ENCODE measurements around the gene KBTBD8. TPM values are rescaled to one million over a fixed set of nuclear protein-coding genes. Genes with fewer than 3 reads are reported as not detected.

The KBTBD8 gene
- total RNA-seq, 3 donors from 2014 or later (not counting 1 experiment from before 2014, with no cell fraction given), result 8.6 to 11.8 (median 10.8) TPM

- no peaks in the 10 kb centered on the region for H3K36me3 ChIP-seq (ENCODE audit: control insufficient read depth, insufficient read depth, low read length)
- H3K4me3 ChIP-seq (ENCODE audit: low read length), result no peak overlapping the region
- H3K27me3 ChIP-seq (ENCODE audit: control insufficient read depth, insufficient read depth, low read length), result peaks cover 6% of the 10 kb centered on the region
- no peak for TF ChIP-seq CTCF (IDR thresholded peaks at IDR 0.05)
- H3K4me1 ChIP-seq (ENCODE audit: control insufficient read depth, insufficient read depth, low read length), result peaks cover 12% of the 10 kb centered on the region
- no peak overlapping the region for H3K27ac Mint-ChIP-seq
- no peaks in the 10 kb centered on the region for H3K9me3 Mint-ChIP-seq
- intact Hi-C loops (cut with micrococcal nuclease), result no loop called here
- ATAC-seq (no peak), DNase-seq (no peak)
- no CpG with 5 or more reads among the region's 1 CpG for WGBS (ENCODE audit: insufficient coverage)
- peaks cover 17% of the 10 kb centered on the region in 2 donors for H3K4me1 Mint-ChIP-seq
- H3K36me3 Mint-ChIP-seq, result no peaks in the 10 kb centered on the region
- H3K4me3 Mint-ChIP-seq, result no peak overlapping the region
- H3K27ac ChIP-seq (ENCODE audit: low read length), result no peak overlapping the region
- peaks cover 27 to 29% of the 10 kb centered on the region in 2 donors for H3K27me3 Mint-ChIP-seq (ENCODE audit: low read depth in 2 of 2)
- H3K9me3 ChIP-seq (ENCODE audit: control insufficient read depth, insufficient read depth, low read length), result no peaks in the 10 kb centered on the region
These were observed 3.5 kb upstream of the KBTBD8 start for GRCh38 chr3:66994588-66994987.

- no peaks in the 10 kb centered on the region for H3K36me3 ChIP-seq (ENCODE audit: control insufficient read depth, insufficient read depth, low read length)
- H3K36me3 Mint-ChIP-seq, result no peaks in the 10 kb centered on the region
- no peak overlapping the region for H3K27ac Mint-ChIP-seq
- TF ChIP-seq CTCF (IDR thresholded peaks at IDR 0.05), result no peak
- H3K4me1 Mint-ChIP-seq, result peaks cover 17 to 23% of the 10 kb centered on the region in 2 donors
- ATAC-seq (no peak), DNase-seq (no peak)
- no peaks in the 10 kb centered on the region for H3K9me3 Mint-ChIP-seq
- no peaks in the 10 kb centered on the region for H3K9me3 ChIP-seq (ENCODE audit: control insufficient read depth, insufficient read depth, low read length)
- H3K27ac ChIP-seq (ENCODE audit: low read length), result no peak overlapping the region
- H3K4me3 Mint-ChIP-seq, result peak overlapping the region; percentile 4
- peaks cover 12% of the 10 kb centered on the region for H3K4me1 ChIP-seq (ENCODE audit: control insufficient read depth, insufficient read depth, low read length)
- intact Hi-C loops (cut with micrococcal nuclease), result loop anchor here (5.0 kb wide), 2 partner anchors 494 to 774 kb away; partner anchors contain the start of genes LRIG1 and SLC25A26
- H3K27me3 Mint-ChIP-seq (ENCODE audit: low read depth in 2 of 2), result peaks cover 21 to 29% of the 10 kb centered on the region in 2 donors
- H3K4me3 ChIP-seq (ENCODE audit: low read length), result no peak overlapping the region
- peaks cover 6% of the 10 kb centered on the region for H3K27me3 ChIP-seq (ENCODE audit: control insufficient read depth, insufficient read depth, low read length)
- 100% methylated on average over 2 of the region's 4 CpGs for WGBS (ENCODE audit: insufficient coverage)
These were observed 1.4 kb upstream of the KBTBD8 start for GRCh38 chr3:66996696-66997095.

GRCh38 chr3:66997560-66998112, 471 bp upstream of the KBTBD8 start:
- Mint-ChIP-seq H3K9me3 (no peaks in the 10 kb centered on the region), H3K4me1 (peaks cover 17 to 23% of the 10 kb centered on the region in 2 donors), H3K36me3 (no peaks in the 10 kb centered on the region), H3K4me3 (peak overlapping the region; percentile 97), H3K27ac (peak overlapping the region; percentile 84 to 89), H3K27me3 (ENCODE audit: low read depth in 2 of 2) (peaks cover 15 to 24% of the 10 kb centered on the region in 2 donors)
- 14% methylated on average over 17 of the region's 18 CpGs for WGBS (ENCODE audit: insufficient coverage)
- Histone ChIP-seq H3K27ac (ENCODE audit: low read length) (peak overlapping the region; percentile 10), H3K27me3 (ENCODE audit: control insufficient read depth, insufficient read depth, low read length) (peaks cover 6% of the 10 kb centered on the region), H3K9me3 (ENCODE audit: control insufficient read depth, insufficient read depth, low read length) (no peaks in the 10 kb centered on the region), H3K36me3 (ENCODE audit: control insufficient read depth, insufficient read depth, low read length) (no peaks in the 10 kb centered on the region), H3K4me1 (ENCODE audit: control insufficient read depth, insufficient read depth, low read length) (peaks cover 12% of the 10 kb centered on the region), H3K4me3 (ENCODE audit: low read length) (peak overlapping the region; percentile 3)
- intact Hi-C loops (cut with micrococcal nuclease), result loop anchor here (5.0 kb wide), 2 partner anchors 495 to 775 kb away; partner anchors contain the start of genes LRIG1 and SLC25A26
- ATAC-seq, result peak in 1 of 3 donors; percentile 8
- peak in 1 of 2 donors; percentile 17 for DNase-seq
- no peak for TF ChIP-seq CTCF (IDR thresholded peaks at IDR 0.05)

GRCh38 chr3:66998904-66999235, 763 bp downstream of the KBTBD8 start:
- 2% methylated on average over 10 of the region's 10 CpGs for WGBS (ENCODE audit: insufficient coverage)
- H3K4me3 Mint-ChIP-seq, result peak overlapping the region; percentile 97
- no peak for TF ChIP-seq CTCF (IDR thresholded peaks at IDR 0.05)
- peak overlapping the region; percentile 71 for H3K27ac ChIP-seq (ENCODE audit: low read length)
- H3K4me1 ChIP-seq (ENCODE audit: control insufficient read depth, insufficient read depth, low read length), result peaks cover 12% of the 10 kb centered on the region
- H3K27me3 ChIP-seq (ENCODE audit: control insufficient read depth, insufficient read depth, low read length), result peaks cover 6% of the 10 kb centered on the region
- no peaks in the 10 kb centered on the region for H3K9me3 ChIP-seq (ENCODE audit: control insufficient read depth, insufficient read depth, low read length)
- DNase-seq, result no peak
- H3K9me3 Mint-ChIP-seq, result no peaks in the 10 kb centered on the region
- no peak for ATAC-seq
- peaks cover 17 to 23% of the 10 kb centered on the region in 2 donors for H3K4me1 Mint-ChIP-seq
- H3K27ac Mint-ChIP-seq, result peak overlapping the region; percentile 84 to 89
- intact Hi-C loops (cut with micrococcal nuclease), result loop anchor here (5.0 kb wide), 2 partner anchors 497 to 777 kb away; partner anchors contain the start of genes LRIG1 and SLC25A26
- peaks cover 10% of the 10 kb centered on the region for H3K36me3 ChIP-seq (ENCODE audit: control insufficient read depth, insufficient read depth, low read length)
- H3K27me3 Mint-ChIP-seq (ENCODE audit: low read depth in 2 of 2), result peaks cover 5 to 12% of the 10 kb centered on the region in 2 donors
- peaks cover 10% of the 10 kb centered on the region for H3K36me3 Mint-ChIP-seq
- H3K4me3 ChIP-seq (ENCODE audit: low read length), result peak overlapping the region; percentile 80
